Central memory CD8-positive, alpha-beta T cell (primary cell): Measurements from ENCODE around the gene TMOD3.

ENCODE experiments used
- ATAC-seq: fragments of 150-1000 bp; cut with Tn5 transposase; replicated peaks from 2 replicates; pipeline ENCODE4 v1.10.0; 2022; ENCODE audit warnings: mild to moderate bottlenecking, moderate FRiP score, moderate number of reproducible peaks; ENCODE audit not compliant: poor library complexity, severe bottlenecking; ENCODE audit errors: extremely low read depth
- DNase-seq, 2 donors: peaks; one replicate each; pipeline ENCODE4 v3.0.0; 2021; ENCODE audit warnings: low spot score in 2 of 2
- H3K27ac Mint-ChIP-seq: one replicate; pipeline ENCODE4 v1.8.0; 2022; ENCODE audit warnings: low read depth, mild to moderate bottlenecking, moderate library complexity, mixed read lengths
- H3K27me3 Mint-ChIP-seq: one replicate; pipeline ENCODE4 v1.8.0; 2022; ENCODE audit warnings: mixed read lengths
- H3K36me3 Mint-ChIP-seq: one replicate; pipeline ENCODE4 v1.8.0; 2022; ENCODE audit warnings: mild to moderate bottlenecking, moderate library complexity, mixed read lengths; ENCODE audit not compliant: insufficient read depth
- H3K4me1 Mint-ChIP-seq: one replicate; pipeline ENCODE4 v1.8.0; 2022; ENCODE audit warnings: mixed read lengths
- H3K4me3 Mint-ChIP-seq: one replicate; pipeline ENCODE4 v1.8.0; 2022; ENCODE audit warnings: mild to moderate bottlenecking, moderate library complexity, mixed read lengths
- H3K9me3 Mint-ChIP-seq: one replicate; pipeline ENCODE4 v1.8.0; 2022; ENCODE audit warnings: mixed read lengths

Gene TMOD3

DNA sequence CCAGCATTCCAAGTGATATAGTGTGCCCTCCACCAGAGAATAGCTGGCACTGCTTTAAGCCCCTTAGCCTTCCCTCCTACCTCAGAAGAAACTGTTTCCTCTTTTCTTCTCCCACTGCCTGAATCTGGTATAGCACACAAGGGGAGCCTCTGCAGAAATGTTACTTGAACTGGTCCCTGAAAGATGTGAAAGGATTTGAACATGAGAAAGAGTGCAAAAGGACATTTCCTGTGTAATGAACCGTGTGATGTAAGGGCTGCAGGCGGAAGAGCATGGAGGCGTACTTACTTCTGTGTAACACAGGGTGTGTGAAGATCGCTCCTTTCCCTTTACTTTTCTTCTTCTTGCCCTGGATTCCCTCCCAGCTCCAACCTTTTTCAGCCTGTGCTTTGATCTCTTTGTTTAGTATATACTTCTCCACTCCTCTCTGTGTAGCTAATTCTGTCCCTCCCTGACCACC lies 8.4 kb downstream of the TMOD3 start:
- no peaks in the 10 kb centered on the region for H3K9me3 Mint-ChIP-seq

DNA sequence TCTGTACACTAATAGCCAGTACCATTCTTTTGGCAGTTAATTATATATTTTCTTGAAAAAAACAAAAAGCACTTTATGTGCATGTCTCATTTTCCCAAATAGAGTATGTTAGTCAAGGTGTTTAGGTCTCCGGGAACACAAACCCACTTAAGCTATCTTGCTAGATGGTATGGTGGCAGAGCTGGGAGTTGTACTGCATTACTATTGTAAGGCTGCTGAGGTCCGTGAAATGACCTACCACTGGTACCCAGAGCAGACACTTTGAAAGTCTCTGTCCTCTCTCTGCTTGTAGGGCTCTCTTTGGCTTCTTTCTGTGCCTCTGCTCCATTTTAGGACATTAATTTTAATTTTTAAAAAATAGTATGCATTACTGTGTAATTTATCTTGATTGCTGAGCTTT lies 8.8 kb downstream of the TMOD3 start:
- no peak for ATAC-seq
- peak overlapping the region; percentile 5 for H3K4me3 Mint-ChIP-seq
- H3K27ac Mint-ChIP-seq = no peak overlapping the region
- H3K4me1 Mint-ChIP-seq = peaks cover 91% of the 10 kb centered on the region
- DNase-seq = no peak
- peaks cover 2% of the 10 kb centered on the region for H3K36me3 Mint-ChIP-seq
- no peaks in the 10 kb centered on the region for H3K27me3 Mint-ChIP-seq
- no peaks in the 10 kb centered on the region for H3K9me3 Mint-ChIP-seq

More for the DNA sequence above, 8.4 kb downstream of the TMOD3 start:
- no peaks in the 10 kb centered on the region for H3K27me3 Mint-ChIP-seq
- H3K4me1 Mint-ChIP-seq = peaks cover 91% of the 10 kb centered on the region
- ATAC-seq (peak; percentile 54), DNase-seq (no peak)
- H3K27ac Mint-ChIP-seq = no peak overlapping the region
- H3K36me3 Mint-ChIP-seq = peaks cover 2% of the 10 kb centered on the region
- peak overlapping the region; percentile 5 for H3K4me3 Mint-ChIP-seq

GRCh38 chr15:51840692-51841091 lies 11.2 kb downstream of the TMOD3 start:
- peaks cover 4% of the 10 kb centered on the region for H3K36me3 Mint-ChIP-seq
- peaks cover 81% of the 10 kb centered on the region for H3K4me1 Mint-ChIP-seq
- ATAC-seq = no peak
- no peak for DNase-seq
- no peak overlapping the region for H3K27ac Mint-ChIP-seq
- H3K9me3 Mint-ChIP-seq = no peaks in the 10 kb centered on the region
- H3K4me3 Mint-ChIP-seq = no peak overlapping the region
- no peaks in the 10 kb centered on the region for H3K27me3 Mint-ChIP-seq

DNA sequence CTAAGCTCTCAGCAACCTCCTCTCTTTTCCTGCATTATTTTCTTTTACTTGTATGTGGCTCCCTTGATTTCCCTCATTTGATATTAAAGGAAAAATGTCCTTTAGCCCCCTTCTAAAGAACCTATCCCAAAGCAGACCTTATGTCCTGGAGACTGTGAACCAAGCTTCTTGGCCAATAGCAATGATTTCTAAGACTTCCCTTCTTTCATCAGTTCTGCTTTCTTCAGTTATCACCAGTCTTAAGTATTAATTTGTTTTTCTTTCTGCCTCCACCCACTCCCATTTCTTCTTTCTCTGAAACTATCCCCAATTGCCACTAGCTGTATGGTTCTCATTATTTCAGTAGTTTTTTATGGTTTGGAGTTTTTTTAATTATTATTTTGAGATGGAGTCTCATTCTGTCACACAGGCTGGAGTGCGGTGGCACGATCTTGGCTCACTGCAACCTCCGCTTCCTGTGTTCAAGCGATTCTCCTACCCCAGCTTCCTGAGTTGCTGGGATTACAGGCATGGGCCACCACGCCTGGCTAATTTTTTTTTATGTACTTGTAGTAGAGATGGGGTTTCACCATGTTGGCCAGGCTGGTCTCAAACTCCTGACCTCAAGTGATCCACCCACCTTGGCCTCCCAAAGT lies 12.1 kb downstream of the TMOD3 start:
- ATAC-seq = no peak
- H3K9me3 Mint-ChIP-seq = no peaks in the 10 kb centered on the region
- no peak overlapping the region for H3K4me3 Mint-ChIP-seq

DNA sequence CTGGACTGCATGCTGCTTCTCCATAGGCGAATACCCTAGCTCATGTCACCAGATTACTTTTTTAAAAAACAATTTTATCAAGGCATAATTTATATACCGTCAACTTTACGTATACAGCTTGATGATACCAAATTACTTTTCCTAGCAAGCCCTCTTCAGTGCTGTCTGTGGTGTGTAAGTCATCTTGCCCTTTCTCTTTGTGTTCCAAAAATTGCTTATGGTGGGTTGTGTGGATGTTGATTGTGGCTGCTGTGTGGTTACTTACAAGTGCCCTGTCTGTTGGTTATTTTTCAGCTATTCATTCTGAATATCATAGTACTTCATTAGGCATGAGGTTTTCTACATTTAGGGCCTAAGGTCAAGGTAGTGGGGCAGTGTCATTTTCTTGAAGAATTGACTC lies 12.8 kb downstream of the TMOD3 start:
- Mint-ChIP-seq H3K9me3 (no peaks in the 10 kb centered on the region), H3K4me1 (peaks cover 76% of the 10 kb centered on the region), H3K27me3 (no peaks in the 10 kb centered on the region), H3K4me3 (no peak overlapping the region), H3K36me3 (peaks cover 4% of the 10 kb centered on the region), H3K27ac (no peak overlapping the region)
- no peak for DNase-seq
- ATAC-seq = no peak

More for the DNA sequence above, 12.1 kb downstream of the TMOD3 start:
- Mint-ChIP-seq H3K36me3 (peaks cover 4% of the 10 kb centered on the region), H3K27ac (no peak overlapping the region), H3K4me1 (peaks cover 78% of the 10 kb centered on the region), H3K27me3 (no peaks in the 10 kb centered on the region)
- no peak for DNase-seq

GRCh38 chr15:51842852-51843737 lies 13.6 kb downstream of the TMOD3 start:
- no peaks in the 10 kb centered on the region for H3K9me3 Mint-ChIP-seq
- H3K4me1 Mint-ChIP-seq = peaks cover 68% of the 10 kb centered on the region
- DNase-seq (no peak), ATAC-seq (no peak)
- no peak overlapping the region for H3K27ac Mint-ChIP-seq
- H3K36me3 Mint-ChIP-seq = peaks cover 2% of the 10 kb centered on the region
- H3K27me3 Mint-ChIP-seq = no peaks in the 10 kb centered on the region
- H3K4me3 Mint-ChIP-seq = no peak overlapping the region

DNA sequence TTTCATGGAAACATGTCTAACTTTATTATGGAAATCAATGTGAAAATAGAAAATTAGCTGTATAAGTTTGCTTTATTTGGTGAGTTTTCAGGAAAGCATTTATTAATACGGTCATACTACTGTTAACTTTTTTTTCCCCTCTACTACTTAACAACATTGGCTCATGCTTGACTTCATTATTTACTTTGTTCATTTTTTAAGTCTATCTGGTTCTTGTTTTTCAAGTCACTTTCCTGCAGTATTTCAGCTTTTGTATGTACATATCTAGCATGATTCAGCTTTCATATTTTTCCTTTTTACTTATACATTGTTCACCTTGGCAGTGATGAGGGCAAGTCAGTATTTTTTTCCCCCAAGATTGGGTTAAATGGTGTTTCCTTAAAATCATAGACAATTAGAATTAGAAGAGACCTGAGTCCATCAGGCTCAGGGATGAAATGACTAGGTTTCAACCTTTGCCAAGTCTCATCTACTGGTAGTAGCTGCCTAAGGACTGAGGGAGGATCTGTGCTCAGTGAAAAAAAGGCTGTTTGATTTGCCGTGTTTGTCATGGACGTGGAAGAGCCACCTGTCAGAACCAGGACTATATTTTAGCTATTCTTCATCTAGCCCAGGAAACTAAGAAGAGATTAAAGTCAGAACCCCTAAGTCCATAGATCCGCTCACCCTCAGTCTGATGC lies 15.4 kb downstream of the TMOD3 start:
- DNase-seq (no peak), ATAC-seq (no peak)
- Mint-ChIP-seq H3K27me3 (no peaks in the 10 kb centered on the region), H3K36me3 (peaks cover 4% of the 10 kb centered on the region), H3K27ac (no peak overlapping the region), H3K4me3 (no peak overlapping the region), H3K4me1 (peaks cover 70% of the 10 kb centered on the region), H3K9me3 (no peaks in the 10 kb centered on the region)

DNA sequence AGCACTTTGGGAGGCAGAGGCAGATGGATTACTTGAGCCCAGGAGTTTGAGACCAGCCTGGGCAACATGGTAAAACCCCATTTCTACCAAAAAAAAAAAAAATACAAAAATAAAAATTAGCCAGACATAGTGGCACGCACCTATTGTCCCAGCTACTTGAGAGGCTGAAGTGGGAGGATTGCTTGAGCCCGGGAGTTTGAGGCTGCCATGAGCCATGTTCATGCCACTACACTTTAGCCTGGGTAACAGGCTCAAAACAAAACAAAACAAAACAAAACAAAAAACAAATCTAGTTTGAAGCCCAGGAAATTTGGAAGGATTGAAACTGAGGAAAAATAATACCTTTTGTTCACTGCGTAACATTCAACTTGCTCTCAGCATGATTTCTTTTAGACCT lies 16.6 kb downstream of the TMOD3 start:
- DNase-seq (no peak), ATAC-seq (no peak)
- peaks cover 70% of the 10 kb centered on the region for H3K4me1 Mint-ChIP-seq
- no peaks in the 10 kb centered on the region for H3K27me3 Mint-ChIP-seq
- H3K4me3 Mint-ChIP-seq = no peak overlapping the region
- H3K27ac Mint-ChIP-seq = no peak overlapping the region
- no peaks in the 10 kb centered on the region for H3K9me3 Mint-ChIP-seq
- H3K36me3 Mint-ChIP-seq = peaks cover 5% of the 10 kb centered on the region

- peaks cover 68% of the 10 kb centered on the region for H3K4me1 Mint-ChIP-seq
- no peak for DNase-seq
- no peak overlapping the region for H3K27ac Mint-ChIP-seq
- H3K27me3 Mint-ChIP-seq = no peaks in the 10 kb centered on the region
- ATAC-seq = no peak
- H3K36me3 Mint-ChIP-seq = peaks cover 6% of the 10 kb centered on the region
- no peak overlapping the region for H3K4me3 Mint-ChIP-seq
- no peaks in the 10 kb centered on the region for H3K9me3 Mint-ChIP-seq
Measured at GRCh38 chr15:51846463-51847230, 17.2 kb downstream of the TMOD3 start.

DNA sequence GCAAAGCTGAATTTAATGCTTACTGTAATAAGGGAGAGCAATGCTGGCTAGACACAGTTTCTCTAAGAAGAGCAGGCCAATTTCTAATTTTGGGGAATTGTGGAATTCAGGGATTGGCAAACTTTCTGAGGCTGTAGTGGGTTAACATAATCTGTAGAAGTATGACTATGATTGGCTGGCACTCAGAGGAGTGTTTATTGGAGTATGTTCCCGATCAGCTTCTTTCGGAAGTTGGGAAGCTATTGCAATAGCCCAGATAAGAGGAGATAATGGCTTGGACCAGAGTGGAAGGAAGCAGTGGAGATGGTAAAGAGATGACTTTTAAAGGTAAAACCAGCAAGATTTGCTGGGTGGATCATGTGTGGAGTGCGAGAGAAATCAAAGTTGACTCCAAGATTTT lies 19.4 kb downstream of the TMOD3 start:
- H3K36me3 Mint-ChIP-seq = peaks cover 6% of the 10 kb centered on the region
- no peaks in the 10 kb centered on the region for H3K27me3 Mint-ChIP-seq
- H3K4me1 Mint-ChIP-seq = peaks cover 66% of the 10 kb centered on the region
- H3K9me3 Mint-ChIP-seq = no peaks in the 10 kb centered on the region
- no peak overlapping the region for H3K4me3 Mint-ChIP-seq
- H3K27ac Mint-ChIP-seq = peak overlapping the region; percentile 37
- ATAC-seq (no peak), DNase-seq (no peak)

- Mint-ChIP-seq H3K27me3 (no peaks in the 10 kb centered on the region), H3K9me3 (no peaks in the 10 kb centered on the region), H3K4me1 (peaks cover 69% of the 10 kb centered on the region), H3K27ac (no peak overlapping the region), H3K36me3 (peaks cover 6% of the 10 kb centered on the region), H3K4me3 (no peak overlapping the region)
- no peak for ATAC-seq
- no peak for DNase-seq
Measured at GRCh38 chr15:51849860-51850259, 20.4 kb downstream of the TMOD3 start.

DNA sequence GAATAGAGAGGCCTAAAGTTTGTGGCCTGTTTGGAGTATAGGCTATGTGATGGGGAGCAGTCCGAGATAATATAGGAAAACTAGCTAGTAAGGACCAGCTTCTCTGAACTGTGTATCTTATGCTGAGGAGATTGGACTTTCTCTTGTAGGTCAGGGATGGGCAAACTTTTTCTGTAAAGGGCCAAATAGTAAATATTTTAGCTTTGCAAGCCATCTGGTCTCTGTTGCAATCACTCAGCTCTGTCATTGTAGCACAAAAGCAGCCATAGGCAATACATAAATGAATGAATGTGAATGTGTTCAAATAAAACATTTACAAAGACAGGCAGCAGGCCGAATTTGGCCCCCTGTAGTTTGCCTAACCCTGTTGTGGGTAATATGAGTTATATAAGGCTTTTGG lies 24.5 kb downstream of the TMOD3 start:
- ATAC-seq (no peak), DNase-seq (no peak)
- Mint-ChIP-seq H3K36me3 (peaks cover 2% of the 10 kb centered on the region), H3K27ac (no peak overlapping the region), H3K9me3 (no peaks in the 10 kb centered on the region), H3K4me3 (no peak overlapping the region), H3K4me1 (peaks cover 67% of the 10 kb centered on the region), H3K27me3 (no peaks in the 10 kb centered on the region)
